HEK293 (cell line): ENCODE results near the gene MPDU1.

Source experiments
- AEBP2 ChIP-seq: fragments of 450-650 bp; formaldehyde crosslinking; IDR thresholded peaks from 2 replicates; pipeline ENCODE4 v1.5.1; 2016; ENCODE audit warnings: missing biosample characterization, missing genetic modification characterization, borderline replicate concordance
- BCL11B ChIP-seq: fragments of 450-650 bp; formaldehyde crosslinking; IDR thresholded peaks from 2 replicates; pipeline ENCODE4 v1.5.1; 2016; ENCODE audit warnings: low read depth, missing biosample characterization, missing genetic modification characterization
- BCL6B ChIP-seq: fragments of 450-650 bp; formaldehyde crosslinking; IDR thresholded peaks from 2 replicates; pipeline ENCODE4 v1.5.1; 2017; ENCODE audit warnings: missing biosample characterization, missing genetic modification characterization
- GLIS2 ChIP-seq: fragments of 450-650 bp; formaldehyde crosslinking; IDR thresholded peaks from 2 replicates; pipeline ENCODE4 v1.5.1; 2016; ENCODE audit warnings: missing biosample characterization, missing genetic modification characterization
- HOXC10 ChIP-seq: sonication (generic); formaldehyde crosslinking; IDR thresholded peaks from 2 replicates; pipeline ENCODE4 v1.8.1; 2023; ENCODE audit warnings: mild to moderate bottlenecking, missing genetic modification reagents
- HOXD13 ChIP-seq: sonication (generic); formaldehyde crosslinking; IDR thresholded peaks from 2 replicates; pipeline ENCODE4 v1.8.0; 2022; ENCODE audit warnings: missing genetic modification reagents, borderline replicate concordance
- IKZF3 ChIP-seq: fragments of 450-650 bp; IDR thresholded peaks from 2 replicates; pipeline ENCODE4 v1.5.0; 2018; ENCODE audit warnings: missing biosample characterization, mild to moderate bottlenecking, missing genetic modification characterization, moderate library complexity
- INSM2 ChIP-seq: fragments of 450-650 bp; formaldehyde crosslinking; IDR thresholded peaks from 2 replicates; pipeline ENCODE4 v1.5.1; 2016; ENCODE audit warnings: missing biosample characterization, missing genetic modification characterization
- KLF10 ChIP-seq: fragments of 450-650 bp; IDR thresholded peaks from 2 replicates; pipeline ENCODE4 v1.5.1; 2018; ENCODE audit warnings: missing biosample characterization, mild to moderate bottlenecking, missing genetic modification characterization
- OSR2 ChIP-seq: fragments of 450-650 bp; formaldehyde crosslinking; IDR thresholded peaks from 2 replicates; pipeline ENCODE4 v1.5.1; 2016; ENCODE audit warnings: missing biosample characterization, missing genetic modification characterization
- PRDM6 ChIP-seq: fragments of 450-650 bp; formaldehyde crosslinking; IDR thresholded peaks from 2 replicates; pipeline ENCODE4 v1.5.1; 2017; ENCODE audit warnings: missing biosample characterization, missing genetic modification characterization
- ZBTB1 ChIP-seq: fragments of 450-650 bp; formaldehyde crosslinking; IDR thresholded peaks from 2 replicates; pipeline ENCODE4 v1.5.1; 2016; ENCODE audit warnings: missing biosample characterization, missing genetic modification characterization
- ZBTB17 ChIP-seq: fragments of 450-650 bp; formaldehyde crosslinking; IDR thresholded peaks from 2 replicates; pipeline ENCODE4 v1.5.1; 2016; ENCODE audit warnings: missing biosample characterization, missing genetic modification characterization
- ZBTB26 ChIP-seq: fragments of 450-650 bp; formaldehyde crosslinking; optimal IDR thresholded peaks from 2 replicates; pipeline ENCODE3; 2016; ENCODE audit warnings: missing biosample characterization, mild to moderate bottlenecking, missing genetic modification characterization
- ZFP69B ChIP-seq: fragments of 450-650 bp; formaldehyde crosslinking; IDR thresholded peaks from 2 replicates; pipeline ENCODE4 v1.5.1; 2016; ENCODE audit warnings: missing biosample characterization, missing genetic modification characterization
- ZNF112 ChIP-seq: fragments of 450-650 bp; formaldehyde crosslinking; IDR thresholded peaks from 2 replicates; pipeline ENCODE4 v1.5.0; 2017; ENCODE audit warnings: missing biosample characterization, missing genetic modification characterization
- ZNF174 ChIP-seq: fragments of 450-650 bp; formaldehyde crosslinking; IDR thresholded peaks from 2 replicates; pipeline ENCODE4 v1.5.0; 2017; ENCODE audit warnings: missing biosample characterization, mild to moderate bottlenecking, missing genetic modification characterization
- ZNF184 ChIP-seq: fragments of 450-650 bp; IDR thresholded peaks from 2 replicates; pipeline ENCODE4 v1.5.1; 2018; ENCODE audit warnings: missing biosample characterization, mild to moderate bottlenecking, missing genetic modification characterization
- ZNF221 ChIP-seq: fragments of 450-650 bp; formaldehyde crosslinking; IDR thresholded peaks from 2 replicates; pipeline ENCODE4 v1.5.1; 2017; ENCODE audit warnings: missing biosample characterization, missing genetic modification characterization, borderline replicate concordance
- ZNF292 ChIP-seq: fragments of 450-650 bp; formaldehyde crosslinking; IDR thresholded peaks from 2 replicates; pipeline ENCODE4 v1.5.1; 2016; ENCODE audit warnings: low read depth, missing biosample characterization, missing genetic modification characterization, borderline replicate concordance
- ZNF341 ChIP-seq: fragments of 450-650 bp; formaldehyde crosslinking; IDR thresholded peaks from 2 replicates; pipeline ENCODE4; 2016; ENCODE audit warnings: low read depth, missing biosample characterization, missing genetic modification characterization
- ZNF350 ChIP-seq: fragments of 450-650 bp; formaldehyde crosslinking; IDR thresholded peaks from 2 replicates; pipeline ENCODE4 v1.5.0; 2017; ENCODE audit warnings: missing biosample characterization, mild to moderate bottlenecking, missing genetic modification characterization
- ZNF391 ChIP-seq: fragments of 450-650 bp; formaldehyde crosslinking; IDR thresholded peaks from 2 replicates; pipeline ENCODE4 v1.5.1; 2016; ENCODE audit warnings: low read depth, missing biosample characterization, missing genetic modification characterization, borderline replicate concordance
- ZNF510 ChIP-seq: fragments of 450-650 bp; formaldehyde crosslinking; IDR thresholded peaks from 2 replicates; pipeline ENCODE4 v1.5.1; 2018; ENCODE audit warnings: mild to moderate bottlenecking, missing genetic modification characterization, missing biosample characterization; ENCODE audit not compliant: insufficient replicate concordance
- ZNF549 ChIP-seq: fragments of 450-650 bp; IDR thresholded peaks from 2 replicates; pipeline ENCODE4 v1.5.1; 2018; ENCODE audit warnings: missing biosample characterization, missing genetic modification characterization, mild to moderate bottlenecking, inconsistent platforms, moderate library complexity
- ZNF629 ChIP-seq: fragments of 450-650 bp; formaldehyde crosslinking; IDR thresholded peaks from 2 replicates; pipeline ENCODE4 v1.5.1; 2017; ENCODE audit warnings: missing biosample characterization, missing genetic modification characterization
- ZNF791 ChIP-seq: fragments of 450-650 bp; formaldehyde crosslinking; IDR thresholded peaks from 2 replicates; pipeline ENCODE4 v1.5.1; 2016; ENCODE audit warnings: missing biosample characterization, missing genetic modification characterization
- ZNF843 ChIP-seq: fragments of 450-650 bp; formaldehyde crosslinking; IDR thresholded peaks from 2 replicates; pipeline ENCODE4 v1.5.1; 2016; ENCODE audit warnings: missing biosample characterization, missing genetic modification characterization
- ZSCAN4 ChIP-seq: fragments of 450-650 bp; formaldehyde crosslinking; IDR thresholded peaks from 2 replicates; pipeline ENCODE4 v1.5.1; 2017; ENCODE audit warnings: missing biosample characterization, missing genetic modification characterization
- ZSCAN5A ChIP-seq: fragments of 450-650 bp; formaldehyde crosslinking; IDR thresholded peaks from 2 replicates; pipeline ENCODE4 v1.5.1; 2016; ENCODE audit warnings: missing biosample characterization, missing genetic modification characterization

Gene MPDU1

GRCh38 chr17:7586673-7587419 is 3.2 kb downstream of the MPDU1 start (continued):
- no peak for TF ChIP-seq AEBP2 (tag by site-specific recombination)
- TF ChIP-seq ZNF112 = no peak
- no peak for TF ChIP-seq ZNF174 (tag by site-specific recombination)
- peak; percentile 9; the same call in 1 of the 2 replicates for TF ChIP-seq ZNF341 (tag by site-specific recombination)
- peak; percentile 82 for TF ChIP-seq ZBTB17 (tag by site-specific recombination)
- no peak for TF ChIP-seq ZSCAN4
- TF ChIP-seq ZNF350 = no peak
- no peak for TF ChIP-seq ZNF629 (tag by site-specific recombination)
- no peak for TF ChIP-seq ZNF791 (tag by site-specific recombination)
- no peak for TF ChIP-seq ZNF391 (tag by site-specific recombination)
- TF ChIP-seq HOXC10 (CRISPR knock-in tag) = no peak
- 0 out of 2 replicates have a peak, but pooled peaks have one; percentile 33 for TF ChIP-seq ZFP69B
- TF ChIP-seq OSR2 = no peak
- TF ChIP-seq IKZF3 (tag by site-specific recombination) = peak; percentile 80
- no peak for TF ChIP-seq INSM2 (tag by site-specific recombination)
- TF ChIP-seq PRDM6 (tag by site-specific recombination) = no peak
- TF ChIP-seq BCL11B = no peak
- no peak for TF ChIP-seq ZNF221 (tag by site-specific recombination)
- TF ChIP-seq HOXD13 (CRISPR knock-in tag) = no peak
- TF ChIP-seq ZBTB1 (tag by site-specific recombination) = no peak
- no peak for TF ChIP-seq ZSCAN5A
- TF ChIP-seq ZNF843 (tag by site-specific recombination) = no peak
- no peak for TF ChIP-seq BCL6B
- no peak for TF ChIP-seq GLIS2 (tag by site-specific recombination)
- TF ChIP-seq ZNF292 (tag by site-specific recombination) = no peak
- no peak for TF ChIP-seq ZNF184 (tag by site-specific recombination)
- no peak for TF ChIP-seq ZNF549 (tag by site-specific recombination)
- no peak for TF ChIP-seq ZNF510 (tag by site-specific recombination)
- TF ChIP-seq ZBTB26 (tag by site-specific recombination) = no peak
- no peak for TF ChIP-seq KLF10
